GM23338 (cell line): Measurements from ENCODE around the gene VPS41. TPM values are rescaled to one million over a fixed set of nuclear protein-coding genes. Genes with fewer than 3 reads are reported as not detected.

Experiments used
- ATAC-seq: fragments of 200-7000 bp; cut with Tn5 transposase; 3 replicates; pipeline ENCODE4 v1.9.1; 2020
- DNase-seq: peaks from one replicate; pipeline ENCODE4 v3.0.0-alpha.2; 2015; ENCODE audit warnings: low spot score
- H2AFZ ChIP-seq: fragments of 200-600 bp; sonication (generic); 2 replicates; pipeline ENCODE4 v1.8.0; 2016; ENCODE audit warnings: antibody characterized with exemption, mild to moderate bottlenecking, moderate library complexity
- H3F3A ChIP-seq: fragments of 200-600 bp; sonication (generic); replicated peaks from 2 replicates; pipeline ENCODE4 v1.8.0; 2017; ENCODE audit warnings: antibody characterized with exemption, mixed run types, low read depth
- H3K27ac ChIP-seq: fragments of 200-600 bp; sonication (generic); 2 replicates; pipeline ENCODE4 v1.6.1; 2016; ENCODE audit warnings: low read depth
- H3K27me3 ChIP-seq: fragments of 200-600 bp; sonication (generic); 2 replicates; pipeline ENCODE4 v1.8.0; 2016; ENCODE audit warnings: mild to moderate bottlenecking, mixed run types, moderate library complexity; ENCODE audit not compliant: insufficient read depth
- H3K36me3 ChIP-seq: fragments of 200-600 bp; sonication (generic); 2 replicates; pipeline ENCODE4 v1.8.0; 2016; ENCODE audit warnings: mild to moderate bottlenecking; ENCODE audit not compliant: insufficient read depth
- H3K4me1 ChIP-seq: fragments of 200-600 bp; sonication (generic); 2 replicates; pipeline ENCODE4 v1.8.0; 2016; ENCODE audit warnings: mild to moderate bottlenecking, moderate library complexity; ENCODE audit not compliant: insufficient read depth
- H3K4me2 ChIP-seq: fragments of 200-600 bp; sonication (generic); 2 replicates; pipeline ENCODE4 v1.7.1; 2017; ENCODE audit warnings: mixed run types
- H3K4me3 ChIP-seq: fragments of 200-600 bp; sonication (generic); 2 replicates; pipeline ENCODE4 v1.6.1; 2016; ENCODE audit warnings: mixed run types
- H3K79me2 ChIP-seq: fragments of 200-600 bp; sonication (generic); replicated peaks from 2 replicates; pipeline ENCODE4 v1.8.0; 2017; ENCODE audit warnings: mild to moderate bottlenecking; ENCODE audit not compliant: insufficient read depth
- H3K9me2 ChIP-seq: fragments of 200-600 bp; sonication (generic); 2 replicates; pipeline ENCODE4 v1.8.0; 2017; ENCODE audit not compliant: insufficient read depth
- H4K20me1 ChIP-seq: fragments of 200-600 bp; sonication (generic); replicated peaks from 2 replicates; pipeline ENCODE4 v1.8.0; 2017; ENCODE audit warnings: mild to moderate bottlenecking; ENCODE audit not compliant: insufficient read depth
- H3K27ac Mint-ChIP-seq: 2 replicates; pipeline ENCODE4 v1.8.0; 2020; ENCODE audit warnings: inconsistent platforms, mild to moderate bottlenecking, moderate library complexity, mixed read lengths
- H3K27me3 Mint-ChIP-seq: 3 replicates; pipeline ENCODE4 v1.8.0; 2022; ENCODE audit warnings: low read depth, mild to moderate bottlenecking, moderate library complexity, mixed read lengths, inconsistent platforms; ENCODE audit not compliant: insufficient read depth, poor library complexity
- H3K36me3 Mint-ChIP-seq: 3 replicates; pipeline ENCODE4 v1.8.0; 2021; ENCODE audit warnings: low read depth, mild to moderate bottlenecking, inconsistent platforms, moderate library complexity, mixed read lengths
- H3K4me1 Mint-ChIP-seq: 3 replicates; pipeline ENCODE4 v1.8.0; 2020; ENCODE audit warnings: mild to moderate bottlenecking, inconsistent platforms, mixed read lengths
- H3K4me3 Mint-ChIP-seq: 3 replicates; pipeline ENCODE4 v1.8.0; 2021; ENCODE audit warnings: moderate library complexity, mild to moderate bottlenecking, inconsistent platforms, mixed read lengths
- H3K9me3 Mint-ChIP-seq: 3 replicates; pipeline ENCODE4 v1.8.0; 2020; ENCODE audit warnings: moderate library complexity, mild to moderate bottlenecking, inconsistent platforms, mixed read lengths
- JUNB ChIP-seq: IDR thresholded peaks from one replicate; pipeline ENCODE4 v1.6.1; 2016; ENCODE audit warnings: antibody characterized with exemption; ENCODE audit not compliant: unreplicated experiment
- POLR2AphosphoS5 ChIP-seq: IDR thresholded peaks from 2 replicates; pipeline ENCODE4 v1.6.1; 2016; ENCODE audit warnings: antibody characterized with exemption, low read depth
- STAT1 ChIP-seq: IDR thresholded peaks from one replicate; pipeline ENCODE4 v1.6.1; 2016; ENCODE audit warnings: antibody characterized with exemption; ENCODE audit not compliant: unreplicated experiment
- ZNF114 ChIP-seq: fragments of 250-450 bp; sonication (Bioruptor Pico); IDR thresholded peaks from 2 replicates; pipeline ENCODE4 v1.5.0; 2020; ENCODE audit warnings: mild to moderate bottlenecking, moderate library complexity
- ZNF462 ChIP-seq: fragments of 250-450 bp; sonication (Bioruptor Pico); IDR thresholded peaks from 2 replicates; pipeline ENCODE4 v1.5.0; 2020; ENCODE audit warnings: mild to moderate bottlenecking, moderate library complexity
- polyA plus RNA-seq: library from polyadenylated mRNA; unstranded; fragments of >200 nt; fragmentation: Nextera tagmentation; extraction: Ambion mirVana; gene quantifications from 2 replicates; pipeline ENCODE4 v1.2.1, GENCODE V29; 2016
- total RNA-seq: library from RNA; depleted of rRNA; stranded (reverse); fragments of >200 nt; shearing (Covaris generic); gene quantifications from 2 replicates; pipeline ENCODE4 v1.2.3, GENCODE V29; 2014
- TF ChIP-seq, protein P1 (sequence below): IDR thresholded peaks from one replicate; pipeline ENCODE4 v1.6.1; 2018; ENCODE audit warnings: antibody characterized with exemption; ENCODE audit not compliant: unreplicated experiment
- TF ChIP-seq, protein P2 (sequence below): IDR thresholded peaks from 2 replicates; pipeline ENCODE4 v1.6.1; 2016; ENCODE audit warnings: antibody characterized with exemption

Gene VPS41
- total and polyA plus RNA-seq, 2 experiments from 2014 or later, result 20.2 to 41.2 TPM

DNA sequence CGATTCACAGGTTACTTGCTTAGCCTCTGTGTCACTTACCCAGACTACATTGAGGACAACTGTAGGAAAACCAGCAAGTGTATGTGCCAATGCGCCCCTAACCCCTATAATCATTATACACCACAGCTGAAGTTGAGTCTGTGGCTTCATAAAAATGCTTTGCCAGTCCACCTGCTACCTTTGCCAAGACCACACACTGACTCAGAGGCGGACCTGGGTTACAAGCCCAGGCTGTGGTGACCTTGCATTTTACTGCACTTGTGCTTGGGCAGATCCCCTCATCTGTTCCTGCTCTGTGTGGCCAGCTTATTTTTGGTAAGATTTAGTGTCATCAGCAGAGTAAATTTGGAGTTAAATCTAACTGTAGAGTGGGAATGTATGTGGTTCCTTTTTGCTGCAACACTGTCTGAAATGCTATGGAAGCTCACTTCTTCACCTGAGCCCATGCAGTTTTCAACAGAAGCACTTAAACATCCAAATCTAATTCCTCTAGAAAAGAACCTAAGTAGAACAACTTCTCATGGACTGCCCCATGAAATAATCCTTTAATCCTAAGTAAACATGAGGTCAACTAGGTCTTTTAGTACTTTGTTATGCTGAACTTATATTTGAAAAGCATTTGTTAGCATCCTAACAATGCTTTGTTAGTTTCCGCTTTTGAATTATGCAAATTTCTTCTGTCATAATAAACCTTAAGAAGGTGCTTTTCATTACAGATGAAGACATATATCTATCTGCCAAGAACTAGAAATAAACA lies 181.6 kb downstream of the VPS41 start:
- Mint-ChIP-seq H3K4me1 (peaks cover 7% of the 10 kb centered on the region; the same call in 2 of the 3 replicates), H3K27me3 (no peaks in the 10 kb centered on the region)

More for the DNA sequence above, 181.6 kb downstream of the VPS41 start:
- H4K20me1 ChIP-seq, result no peaks in the 10 kb centered on the region
- peaks cover 9% of the 10 kb centered on the region for H3K36me3 ChIP-seq
- no peaks in the 10 kb centered on the region for H3K79me2 ChIP-seq
- no peaks in the 10 kb centered on the region for H3F3A ChIP-seq
- H3K4me3 ChIP-seq, result no peak overlapping the region
- peak overlapping the region; percentile 83; the same call in 1 of the 2 replicates for H3K27ac Mint-ChIP-seq
- no peaks in the 10 kb centered on the region; the same call in 1 of the 2 replicates for H3K4me1 ChIP-seq
- H3K4me2 ChIP-seq, result no peak overlapping the region
- H3K27ac ChIP-seq, result no peak overlapping the region
- peaks cover 2% of the 10 kb centered on the region; the same call in 1 of the 3 replicates for H3K36me3 Mint-ChIP-seq
- no peak for TF ChIP-seq STAT1
- TF ChIP-seq POLR2AphosphoS5, result no peak
- TF ChIP-seq ZNF462 (CRISPR knock-in tag), result no peak
- TF ChIP-seq JUNB, result no peak
- TF ChIP-seq, protein P1, sequence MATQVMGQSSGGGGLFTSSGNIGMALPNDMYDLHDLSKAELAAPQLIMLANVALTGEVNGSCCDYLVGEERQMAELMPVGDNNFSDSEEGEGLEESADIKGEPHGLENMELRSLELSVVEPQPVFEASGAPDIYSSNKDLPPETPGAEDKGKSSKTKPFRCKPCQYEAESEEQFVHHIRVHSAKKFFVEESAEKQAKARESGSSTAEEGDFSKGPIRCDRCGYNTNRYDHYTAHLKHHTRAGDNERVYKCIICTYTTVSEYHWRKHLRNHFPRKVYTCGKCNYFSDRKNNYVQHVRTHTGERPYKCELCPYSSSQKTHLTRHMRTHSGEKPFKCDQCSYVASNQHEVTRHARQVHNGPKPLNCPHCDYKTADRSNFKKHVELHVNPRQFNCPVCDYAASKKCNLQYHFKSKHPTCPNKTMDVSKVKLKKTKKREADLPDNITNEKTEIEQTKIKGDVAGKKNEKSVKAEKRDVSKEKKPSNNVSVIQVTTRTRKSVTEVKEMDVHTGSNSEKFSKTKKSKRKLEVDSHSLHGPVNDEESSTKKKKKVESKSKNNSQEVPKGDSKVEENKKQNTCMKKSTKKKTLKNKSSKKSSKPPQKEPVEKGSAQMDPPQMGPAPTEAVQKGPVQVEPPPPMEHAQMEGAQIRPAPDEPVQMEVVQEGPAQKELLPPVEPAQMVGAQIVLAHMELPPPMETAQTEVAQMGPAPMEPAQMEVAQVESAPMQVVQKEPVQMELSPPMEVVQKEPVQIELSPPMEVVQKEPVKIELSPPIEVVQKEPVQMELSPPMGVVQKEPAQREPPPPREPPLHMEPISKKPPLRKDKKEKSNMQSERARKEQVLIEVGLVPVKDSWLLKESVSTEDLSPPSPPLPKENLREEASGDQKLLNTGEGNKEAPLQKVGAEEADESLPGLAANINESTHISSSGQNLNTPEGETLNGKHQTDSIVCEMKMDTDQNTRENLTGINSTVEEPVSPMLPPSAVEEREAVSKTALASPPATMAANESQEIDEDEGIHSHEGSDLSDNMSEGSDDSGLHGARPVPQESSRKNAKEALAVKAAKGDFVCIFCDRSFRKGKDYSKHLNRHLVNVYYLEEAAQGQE, result no peak
- TF ChIP-seq ZNF114 (CRISPR knock-in tag), result no peak
- TF ChIP-seq, protein P2, sequence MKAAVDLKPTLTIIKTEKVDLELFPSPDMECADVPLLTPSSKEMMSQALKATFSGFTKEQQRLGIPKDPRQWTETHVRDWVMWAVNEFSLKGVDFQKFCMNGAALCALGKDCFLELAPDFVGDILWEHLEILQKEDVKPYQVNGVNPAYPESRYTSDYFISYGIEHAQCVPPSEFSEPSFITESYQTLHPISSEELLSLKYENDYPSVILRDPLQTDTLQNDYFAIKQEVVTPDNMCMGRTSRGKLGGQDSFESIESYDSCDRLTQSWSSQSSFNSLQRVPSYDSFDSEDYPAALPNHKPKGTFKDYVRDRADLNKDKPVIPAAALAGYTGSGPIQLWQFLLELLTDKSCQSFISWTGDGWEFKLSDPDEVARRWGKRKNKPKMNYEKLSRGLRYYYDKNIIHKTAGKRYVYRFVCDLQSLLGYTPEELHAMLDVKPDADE, result no peak
- H3K4me3 Mint-ChIP-seq, result no peak overlapping the region
- no peak for ATAC-seq
- no peak overlapping the region for H2AFZ ChIP-seq
- H3K27me3 ChIP-seq, result no peaks in the 10 kb centered on the region
- no peaks in the 10 kb centered on the region for H3K9me3 Mint-ChIP-seq
- no peak for DNase-seq
- no peaks in the 10 kb centered on the region for H3K9me2 ChIP-seq
